Large intestine (tissue), 3 donors: ENCODE results near the gene MKNK2. TPM values are rescaled to one million over a fixed set of nuclear protein-coding genes. Genes with fewer than 3 reads are reported as not detected.

Experiments used
- DNase-seq, 2 donors: peaks; one replicate each; pipeline versions ENCODE4 v3.0.0 to v3.0.0-alpha.2; 2013
- H3K27ac ChIP-seq: one replicate; pipeline ENCODE4 v1.5.1; 2013; ENCODE audit warnings: low read length
- H3K27me3 ChIP-seq: 2 replicates; pipeline ENCODE4 v1.6.1; 2013; ENCODE audit warnings: low read length; ENCODE audit not compliant: control insufficient read depth, insufficient read depth
- H3K36me3 ChIP-seq: 2 replicates; pipeline ENCODE4 v1.6.1; 2013; ENCODE audit warnings: low read length; ENCODE audit not compliant: control insufficient read depth, insufficient read depth
- H3K4me1 ChIP-seq: one replicate; pipeline ENCODE4 v1.6.1; 2013; ENCODE audit warnings: low read length; ENCODE audit not compliant: control insufficient read depth, insufficient read depth
- H3K4me3 ChIP-seq: one replicate; pipeline ENCODE4 v1.5.1; 2013; ENCODE audit warnings: low read length
- H3K9me3 ChIP-seq: one replicate; pipeline ENCODE4 v1.6.1; 2013; ENCODE audit warnings: mild to moderate bottlenecking, low read depth, low read length, moderate library complexity; ENCODE audit not compliant: control insufficient read depth
- WGBS: methylation state at CpG from one replicate; pipeline ENCODE4 v1.1.5; 2013; ENCODE audit warnings: low lambda C conversion rate; ENCODE audit not compliant: insufficient coverage; 5-methylcytosine and 5-hydroxymethylcytosine counted together
- polyA plus RNA-seq: library from polyadenylated mRNA; unstranded; fragments of 120-200 nt; gene quantifications from one replicate; pipeline ENCODE4 v1.2.1, GENCODE V29; 2013

The MKNK2 gene
- polyA plus RNA-seq, 1 donor = 86.8 TPM

GRCh38 chr19:2064788-2065524 is 13.9 kb upstream of the MKNK2 start:
- Histone ChIP-seq H3K4me1 (peaks cover 41% of the 10 kb centered on the region), H3K27me3 (no peaks in the 10 kb centered on the region), H3K27ac (peak overlapping the region; percentile 25), H3K4me3 (no peak overlapping the region), H3K36me3 (no peaks in the 10 kb centered on the region), H3K9me3 (peaks cover 6% of the 10 kb centered on the region)
- DNase-seq = no peak
- no CpG with 5 or more reads among the region's 38 CpGs for WGBS

- peaks cover 6% of the 10 kb centered on the region for H3K9me3 ChIP-seq
- no peak for DNase-seq
- H3K36me3 ChIP-seq = no peaks in the 10 kb centered on the region
- H3K4me1 ChIP-seq = peaks cover 41% of the 10 kb centered on the region
- no peaks in the 10 kb centered on the region for H3K27me3 ChIP-seq
- no CpG with 5 or more reads among the region's 13 CpGs for WGBS
- H3K27ac ChIP-seq = peak overlapping the region; percentile 25
- no peak overlapping the region for H3K4me3 ChIP-seq
Measured at GRCh38 chr19:2064395-2064787, 13.3 kb upstream of the MKNK2 start.

GRCh38 chr19:2063824-2064223 is 12.8 kb upstream of the MKNK2 start:
- Histone ChIP-seq H3K27me3 (no peaks in the 10 kb centered on the region), H3K27ac (no peak overlapping the region), H3K9me3 (peaks cover 6% of the 10 kb centered on the region), H3K4me1 (peaks cover 47% of the 10 kb centered on the region), H3K36me3 (no peaks in the 10 kb centered on the region), H3K4me3 (no peak overlapping the region)
- no CpG with 5 or more reads among the region's 8 CpGs for WGBS
- DNase-seq = no peak

- DNase-seq = no peak
Measured at GRCh38 chr19:2062770-2063169, 11.7 kb upstream of the MKNK2 start.

GRCh38 chr19:2062389-2062729 is 11.3 kb upstream of the MKNK2 start:
- whole genome bisulfite sequencing = no CpG with 5 or more reads among the region's 10 CpGs
- H3K27ac ChIP-seq = peak overlapping the region; percentile 94
- H3K9me3 ChIP-seq = peaks cover 6% of the 10 kb centered on the region
- H3K4me3 ChIP-seq = peak overlapping the region; percentile 67
- peaks cover 46% of the 10 kb centered on the region for H3K4me1 ChIP-seq
- no peak for DNase-seq
- H3K27me3 ChIP-seq = no peaks in the 10 kb centered on the region
- no peaks in the 10 kb centered on the region for H3K36me3 ChIP-seq

More at GRCh38 chr19:2062770-2063169, 11.7 kb upstream of the MKNK2 start:
- H3K27me3 ChIP-seq = no peaks in the 10 kb centered on the region
- WGBS = 80% methylated on average over 1 of the region's 9 CpGs
- no peaks in the 10 kb centered on the region for H3K36me3 ChIP-seq
- no peak overlapping the region for H3K4me3 ChIP-seq
- peaks cover 6% of the 10 kb centered on the region for H3K9me3 ChIP-seq
- H3K27ac ChIP-seq = peak overlapping the region; percentile 94
- H3K4me1 ChIP-seq = peaks cover 48% of the 10 kb centered on the region

- peaks cover 46% of the 10 kb centered on the region for H3K4me1 ChIP-seq
- H3K9me3 ChIP-seq = peaks cover 6% of the 10 kb centered on the region
- no CpG with 5 or more reads among the region's 50 CpGs for WGBS
- H3K36me3 ChIP-seq = no peaks in the 10 kb centered on the region
- H3K4me3 ChIP-seq = peak overlapping the region; percentile 67
- DNase-seq = peak; percentile 99 to 100
- H3K27ac ChIP-seq = peak overlapping the region; percentile 96
- H3K27me3 ChIP-seq = no peaks in the 10 kb centered on the region
Measured at GRCh38 chr19:2061495-2062388, 10.7 kb upstream of the MKNK2 start.

- no peaks in the 10 kb centered on the region for H3K36me3 ChIP-seq
- peak overlapping the region; percentile 53 for H3K4me3 ChIP-seq
- peak; percentile 87 to 94 for DNase-seq
- H3K27me3 ChIP-seq = no peaks in the 10 kb centered on the region
- peak overlapping the region; percentile 96 for H3K27ac ChIP-seq
- H3K4me1 ChIP-seq = peaks cover 48% of the 10 kb centered on the region
- H3K9me3 ChIP-seq = peaks cover 6% of the 10 kb centered on the region
- no CpG with 5 or more reads among the region's 55 CpGs for WGBS
Measured at GRCh38 chr19:2060884-2061494, 9.9 kb upstream of the MKNK2 start.

- Histone ChIP-seq H3K9me3 (peaks cover under 1% of the 10 kb centered on the region), H3K27ac (peak overlapping the region; percentile 96), H3K27me3 (no peaks in the 10 kb centered on the region), H3K4me1 (peaks cover 51% of the 10 kb centered on the region), H3K4me3 (peak overlapping the region; percentile 37), H3K36me3 (no peaks in the 10 kb centered on the region)
- DNase-seq = peak; percentile 92 to 95
- no CpG with 5 or more reads among the region's 24 CpGs for WGBS
Measured at GRCh38 chr19:2059422-2060201, 8.6 kb upstream of the MKNK2 start.

GRCh38 chr19:2058570-2059421 is 7.8 kb upstream of the MKNK2 start:
- peaks cover 50% of the 10 kb centered on the region for H3K4me1 ChIP-seq
- no peaks in the 10 kb centered on the region for H3K36me3 ChIP-seq
- 100% methylated on average over 1 of the region's 27 CpGs for WGBS
- H3K9me3 ChIP-seq = no peaks in the 10 kb centered on the region
- DNase-seq = no peak
- peak overlapping the region; percentile 37 for H3K4me3 ChIP-seq
- H3K27ac ChIP-seq = peak overlapping the region; percentile 96
- H3K27me3 ChIP-seq = no peaks in the 10 kb centered on the region
